M059J (cell line): ENCODE measurements around the gene ST8SIA5. TPM values are rescaled to one million over a fixed set of nuclear protein-coding genes. Genes with fewer than 3 reads are reported as not detected.

Experiments used
- DNase-seq: peaks from one replicate; pipeline ENCODE4 v3.0.0-alpha.2; 2012; ENCODE audit warnings: low read depth
- total RNA-seq: library from RNA; depleted of rRNA; stranded (reverse); fragments of >200 nt; shearing (Covaris generic); gene quantifications from 2 replicates; pipeline ENCODE4 v1.2.3, GENCODE V29; 2014

Gene ST8SIA5
- total RNA-seq, 1 experiment from 2014 or later: 9.8 TPM

- no peak for DNase-seq
Measured at GRCh38 chr18:46711444-46711863, 45.4 kb downstream of the ST8SIA5 start.

GRCh38 chr18:46706968-46707367 lies 49.9 kb downstream of the ST8SIA5 start:
- peak; percentile 92 for DNase-seq

GRCh38 chr18:46705521-46705920 lies 51.3 kb downstream of the ST8SIA5 start:
- peak; percentile 81 for DNase-seq

- no peak for DNase-seq
Measured at GRCh38 chr18:46704816-46705215, 52.0 kb downstream of the ST8SIA5 start.

GRCh38 chr18:46704189-46704588 lies 52.7 kb downstream of the ST8SIA5 start:
- no peak for DNase-seq

GRCh38 chr18:46702471-46702870 lies 54.4 kb downstream of the ST8SIA5 start:
- DNase-seq: no peak

GRCh38 chr18:46700066-46700824 lies 56.6 kb downstream of the ST8SIA5 start:
- DNase-seq: no peak

- no peak for DNase-seq
Measured at GRCh38 chr18:46696702-46697101, 60.2 kb downstream of the ST8SIA5 start.

- no peak for DNase-seq
Measured at GRCh38 chr18:46696268-46696667, 60.6 kb downstream of the ST8SIA5 start.

- no peak for DNase-seq
Measured at GRCh38 chr18:46693996-46694395, 62.9 kb downstream of the ST8SIA5 start.

GRCh38 chr18:46688853-46689525 lies 67.9 kb downstream of the ST8SIA5 start:
- DNase-seq: no peak

GRCh38 chr18:46686186-46686585 lies 70.7 kb downstream of the ST8SIA5 start:
- DNase-seq: no peak

GRCh38 chr18:46683252-46683651 lies 73.6 kb downstream of the ST8SIA5 start:
- no peak for DNase-seq

- DNase-seq: no peak
Measured at GRCh38 chr18:46680784-46681695, 75.8 kb downstream of the ST8SIA5 start.

GRCh38 chr18:46679846-46680598 lies 76.8 kb downstream of the ST8SIA5 start:
- DNase-seq: no peak

GRCh38 chr18:46678785-46679399 lies 78.0 kb downstream of the ST8SIA5 start:
- no peak for DNase-seq

GRCh38 chr18:46678041-46678440 lies 78.8 kb downstream of the ST8SIA5 start:
- DNase-seq: no peak

GRCh38 chr18:46677611-46678010 lies 79.2 kb downstream of the ST8SIA5 start:
- peak; percentile 86 for DNase-seq

GRCh38 chr18:46676182-46676835 lies 80.5 kb downstream of the ST8SIA5 start:
- DNase-seq: peak; percentile 99

GRCh38 chr18:46675112-46675511 lies 81.7 kb downstream of the ST8SIA5 start:
- peak; percentile 39 for DNase-seq
